ENCODE data around the gene MRGPRF.
A peak's percentile ranks its signal among the peaks of the same experiment; 100 is the strongest.

The MRGPRF gene

GRCh38 chr11:69013009-69013951, at the start of gene MRGPRF:
TSS of gene MRGPRF (minus strand) at chr11:69013246. CDS start at chr11:69009901, 3,345 bp downstream.
- peak; percentile 83 for DNase-seq (ENCODE audit: low spot score)

GRCh38 chr11:69062169-69062855, 49.3 kb upstream of the MRGPRF start:
- DNase-seq (ENCODE audit: low spot score), result no peak

GRCh38 chr11:69061713-69062053, 48.6 kb upstream of the MRGPRF start:
- no peak for DNase-seq (ENCODE audit: low spot score)

GRCh38 chr11:69060806-69061712, 48.0 kb upstream of the MRGPRF start:
- no peak for DNase-seq (ENCODE audit: low spot score)

- DNase-seq (ENCODE audit: low spot score), result no peak
These were observed 46.9 kb upstream of the MRGPRF start for GRCh38 chr11:69059985-69060384.

GRCh38 chr11:69059429-69059828, 46.4 kb upstream of the MRGPRF start:
- no peak for DNase-seq (ENCODE audit: low spot score)

- DNase-seq (ENCODE audit: low spot score), result peak; percentile 44
These were observed 45.6 kb upstream of the MRGPRF start for GRCh38 chr11:69058511-69059270.

GRCh38 chr11:69057801-69058200, 44.8 kb upstream of the MRGPRF start:
- DNase-seq (ENCODE audit: low spot score), result no peak

- DNase-seq (ENCODE audit: low spot score), result no peak
These were observed 44.2 kb upstream of the MRGPRF start for GRCh38 chr11:69057236-69057635.

GRCh38 chr11:69055598-69056516, 42.8 kb upstream of the MRGPRF start:
- peak; percentile 34 for DNase-seq (ENCODE audit: low spot score)

- DNase-seq (ENCODE audit: low spot score), result no peak
These were observed 42.2 kb upstream of the MRGPRF start for GRCh38 chr11:69055212-69055586.

GRCh38 chr11:69054397-69055211, 41.6 kb upstream of the MRGPRF start:
- DNase-seq (ENCODE audit: low spot score), result no peak

- DNase-seq (ENCODE audit: low spot score), result peak; percentile 21
These were observed 40.7 kb upstream of the MRGPRF start for GRCh38 chr11:69053546-69054396.

- no peak for DNase-seq (ENCODE audit: low spot score)
These were observed 40.1 kb upstream of the MRGPRF start for GRCh38 chr11:69053169-69053477.

GRCh38 chr11:69052343-69053168, 39.5 kb upstream of the MRGPRF start:
- DNase-seq (ENCODE audit: low spot score), result no peak

- DNase-seq (ENCODE audit: low spot score), result peak; percentile 27
These were observed 38.6 kb upstream of the MRGPRF start for GRCh38 chr11:69051381-69052342.

All from cerebellar cortex (tissue), 1 donor.